Sigmoid colon (tissue), 4 donors: ENCODE measurements around the gene MPZL2.

Experiments used
- POLR2A ChIP-seq, 2 donors: fragments of 450-650 bp; IDR thresholded peaks; one replicate each; pipeline ENCODE4 v1.6.1; 2016; ENCODE audit warnings: antibody characterized with exemption in 2 of 2, mild to moderate bottlenecking in 2 of 2, moderate library complexity in 2 of 2
- POLR2AphosphoS5 ChIP-seq, 4 donors: sonication (generic); formaldehyde crosslinking; IDR thresholded peaks; one replicate each; pipeline ENCODE4 v1.6.1; 2017; ENCODE audit warnings: antibody characterized with exemption in 4 of 4
- TF ChIP-seq, protein P1 (sequence below), 4 experiments: fragments of 450-650 bp in 3 of 4; fragments of 200-600 bp in 1 of 4; IDR thresholded peaks; one replicate each; pipeline ENCODE4 v1.5.1; 2016 to 2019; ENCODE audit warnings: antibody characterized with exemption in 4 of 4, mild to moderate bottlenecking in 3 of 4, moderate library complexity in 2 of 4

- TF ChIP-seq, protein P1, sequence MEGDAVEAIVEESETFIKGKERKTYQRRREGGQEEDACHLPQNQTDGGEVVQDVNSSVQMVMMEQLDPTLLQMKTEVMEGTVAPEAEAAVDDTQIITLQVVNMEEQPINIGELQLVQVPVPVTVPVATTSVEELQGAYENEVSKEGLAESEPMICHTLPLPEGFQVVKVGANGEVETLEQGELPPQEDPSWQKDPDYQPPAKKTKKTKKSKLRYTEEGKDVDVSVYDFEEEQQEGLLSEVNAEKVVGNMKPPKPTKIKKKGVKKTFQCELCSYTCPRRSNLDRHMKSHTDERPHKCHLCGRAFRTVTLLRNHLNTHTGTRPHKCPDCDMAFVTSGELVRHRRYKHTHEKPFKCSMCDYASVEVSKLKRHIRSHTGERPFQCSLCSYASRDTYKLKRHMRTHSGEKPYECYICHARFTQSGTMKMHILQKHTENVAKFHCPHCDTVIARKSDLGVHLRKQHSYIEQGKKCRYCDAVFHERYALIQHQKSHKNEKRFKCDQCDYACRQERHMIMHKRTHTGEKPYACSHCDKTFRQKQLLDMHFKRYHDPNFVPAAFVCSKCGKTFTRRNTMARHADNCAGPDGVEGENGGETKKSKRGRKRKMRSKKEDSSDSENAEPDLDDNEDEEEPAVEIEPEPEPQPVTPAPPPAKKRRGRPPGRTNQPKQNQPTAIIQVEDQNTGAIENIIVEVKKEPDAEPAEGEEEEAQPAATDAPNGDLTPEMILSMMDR (IDR thresholded peaks at IDR 0.05), result no peak
- TF ChIP-seq POLR2A (IDR thresholded peaks at IDR 0.05) (no peak), POLR2AphosphoS5 (IDR thresholded peaks at IDR 0.05) (no peak)
Measured at GRCh38 chr11:118263112-118263511, 985 bp downstream of the MPZL2 start.
